GM12874 (cell line): ENCODE results near the gene LINGO3.

Experiments used
- TF ChIP-seq, protein P1 (sequence below): IDR thresholded peaks from 2 replicates; pipeline ENCODE4 v1.5.1; 2011; ENCODE audit warnings: low read depth, mild to moderate bottlenecking, control low read depth, low read length, moderate library complexity; ENCODE audit not compliant: insufficient read depth

The LINGO3 gene

DNA sequence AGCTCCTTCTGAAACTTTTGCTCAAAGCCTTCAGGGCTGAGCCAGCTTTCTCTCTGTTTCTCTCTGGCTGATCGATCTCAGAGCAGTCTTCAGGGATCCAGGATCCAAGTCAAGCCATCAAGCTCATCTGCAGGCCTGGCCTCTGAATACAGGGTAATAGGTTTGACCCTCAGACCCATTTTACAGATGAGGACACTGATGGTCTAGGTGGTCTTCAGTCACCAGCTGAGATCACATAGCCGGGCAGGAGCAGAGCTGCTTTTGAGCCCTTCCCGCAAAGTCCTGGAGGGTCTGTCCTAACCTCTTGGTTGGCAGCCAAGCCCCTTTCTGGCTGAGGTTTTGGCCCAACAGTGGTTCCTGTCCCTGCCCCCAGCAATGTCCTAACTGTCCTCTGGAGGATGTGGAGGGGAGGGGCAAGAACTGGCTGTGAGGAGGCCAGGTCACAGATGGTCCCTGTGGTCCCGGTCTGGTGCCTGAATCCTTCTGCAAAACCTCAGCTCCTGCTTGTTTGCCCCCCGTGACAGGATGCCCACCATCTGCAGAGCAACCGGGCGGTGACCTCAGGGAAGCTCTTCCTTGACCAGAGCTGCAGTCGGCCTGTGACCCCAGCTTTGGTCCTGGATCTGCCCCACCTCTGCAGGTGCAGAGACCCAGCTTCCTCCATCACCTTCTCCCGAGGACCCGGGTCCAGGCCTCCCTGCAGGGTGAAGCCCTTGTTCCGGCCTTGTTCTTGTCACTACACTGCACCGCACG lies 20.2 kb downstream of the LINGO3 start:
- TF ChIP-seq, protein P1, sequence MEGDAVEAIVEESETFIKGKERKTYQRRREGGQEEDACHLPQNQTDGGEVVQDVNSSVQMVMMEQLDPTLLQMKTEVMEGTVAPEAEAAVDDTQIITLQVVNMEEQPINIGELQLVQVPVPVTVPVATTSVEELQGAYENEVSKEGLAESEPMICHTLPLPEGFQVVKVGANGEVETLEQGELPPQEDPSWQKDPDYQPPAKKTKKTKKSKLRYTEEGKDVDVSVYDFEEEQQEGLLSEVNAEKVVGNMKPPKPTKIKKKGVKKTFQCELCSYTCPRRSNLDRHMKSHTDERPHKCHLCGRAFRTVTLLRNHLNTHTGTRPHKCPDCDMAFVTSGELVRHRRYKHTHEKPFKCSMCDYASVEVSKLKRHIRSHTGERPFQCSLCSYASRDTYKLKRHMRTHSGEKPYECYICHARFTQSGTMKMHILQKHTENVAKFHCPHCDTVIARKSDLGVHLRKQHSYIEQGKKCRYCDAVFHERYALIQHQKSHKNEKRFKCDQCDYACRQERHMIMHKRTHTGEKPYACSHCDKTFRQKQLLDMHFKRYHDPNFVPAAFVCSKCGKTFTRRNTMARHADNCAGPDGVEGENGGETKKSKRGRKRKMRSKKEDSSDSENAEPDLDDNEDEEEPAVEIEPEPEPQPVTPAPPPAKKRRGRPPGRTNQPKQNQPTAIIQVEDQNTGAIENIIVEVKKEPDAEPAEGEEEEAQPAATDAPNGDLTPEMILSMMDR = no peak

DNA sequence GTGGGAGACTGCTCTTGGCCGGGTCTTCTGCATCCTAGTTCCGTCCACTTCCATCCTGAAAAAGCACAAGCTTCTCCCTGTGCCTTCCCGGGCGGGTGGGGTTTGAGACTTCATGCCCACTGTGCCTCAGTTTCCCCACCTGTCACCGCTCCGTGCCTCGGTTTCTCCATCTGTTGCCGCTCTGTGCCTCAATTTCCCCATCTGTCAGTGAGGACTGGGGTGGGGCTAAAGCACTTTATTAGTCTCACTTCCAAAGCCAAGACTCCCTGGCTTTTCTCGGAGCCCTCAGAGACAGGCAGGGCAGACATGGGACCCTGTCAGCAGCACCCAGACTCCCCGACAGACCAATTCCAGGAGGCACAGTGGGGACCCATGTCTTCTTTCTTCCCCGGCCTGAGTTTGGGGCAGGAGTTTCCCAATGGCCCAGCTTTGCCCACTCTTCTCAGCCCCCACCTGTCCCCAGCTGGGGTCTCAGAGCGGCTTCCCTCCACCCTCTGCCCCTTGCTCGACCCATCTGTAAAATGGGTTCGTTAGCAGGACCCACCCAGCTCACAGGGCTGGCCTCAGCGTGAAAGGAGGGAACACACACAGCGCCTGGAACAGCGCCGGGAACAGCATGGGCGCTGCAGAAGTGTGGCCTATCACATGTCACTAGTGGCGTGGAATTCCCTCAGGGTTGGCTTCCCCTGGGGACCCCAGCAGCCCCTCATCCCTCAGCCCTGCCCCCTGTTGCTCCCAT lies 21.4 kb downstream of the LINGO3 start:
- TF ChIP-seq, protein P1 = no peak

DNA sequence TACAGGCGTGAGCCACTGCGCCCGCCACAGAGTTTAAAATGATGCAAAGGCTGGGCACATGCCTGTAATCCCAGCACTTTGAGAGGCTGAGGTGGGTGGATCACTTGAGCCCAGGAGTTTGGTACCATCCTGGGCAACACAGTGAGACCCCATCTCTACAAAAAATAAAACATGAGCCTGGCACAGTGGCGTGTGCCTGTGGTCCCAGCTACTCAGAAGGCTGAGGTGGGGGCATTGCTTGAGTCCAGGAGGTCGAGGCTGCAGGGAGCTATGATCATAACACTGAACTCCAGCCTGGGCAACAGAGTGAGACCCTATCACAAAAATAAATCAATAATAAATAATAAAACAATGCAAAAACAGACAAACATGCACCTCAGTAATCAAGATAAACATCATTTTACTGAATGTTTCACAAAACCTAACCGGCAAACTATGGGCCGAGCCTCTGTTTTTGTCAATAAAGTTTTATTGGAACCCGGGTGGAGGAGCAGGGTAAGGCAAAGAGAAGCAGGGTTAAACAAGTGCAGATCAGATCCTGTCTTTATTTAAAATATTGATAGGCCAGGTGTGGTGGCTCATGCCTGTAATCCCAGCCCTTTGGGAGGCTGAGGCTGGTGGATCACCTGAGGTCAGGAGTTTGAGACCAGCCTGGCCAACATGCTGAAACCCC lies 24.0 kb downstream of the LINGO3 start:
- TF ChIP-seq, protein P1 = no peak

DNA sequence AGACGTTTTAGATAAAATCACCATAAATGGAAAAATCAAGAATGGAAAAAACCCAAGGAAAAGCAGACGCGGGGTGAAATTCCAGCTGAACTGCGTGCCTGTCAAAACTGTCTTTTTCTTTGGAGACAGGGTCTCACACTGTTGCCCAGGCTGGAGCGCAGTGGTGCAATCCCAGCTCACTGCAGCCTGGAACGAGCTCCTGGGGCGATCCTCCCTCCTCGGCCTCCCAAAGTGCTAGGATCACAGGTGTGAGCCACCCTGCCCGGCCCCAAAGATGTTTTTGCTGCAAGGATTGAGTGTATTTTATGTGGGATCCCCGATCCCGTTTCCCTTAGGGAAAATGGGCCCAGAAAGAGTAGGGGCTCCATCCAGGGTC lies 25.1 kb downstream of the LINGO3 start:
- TF ChIP-seq, protein P1 = no peak

DNA sequence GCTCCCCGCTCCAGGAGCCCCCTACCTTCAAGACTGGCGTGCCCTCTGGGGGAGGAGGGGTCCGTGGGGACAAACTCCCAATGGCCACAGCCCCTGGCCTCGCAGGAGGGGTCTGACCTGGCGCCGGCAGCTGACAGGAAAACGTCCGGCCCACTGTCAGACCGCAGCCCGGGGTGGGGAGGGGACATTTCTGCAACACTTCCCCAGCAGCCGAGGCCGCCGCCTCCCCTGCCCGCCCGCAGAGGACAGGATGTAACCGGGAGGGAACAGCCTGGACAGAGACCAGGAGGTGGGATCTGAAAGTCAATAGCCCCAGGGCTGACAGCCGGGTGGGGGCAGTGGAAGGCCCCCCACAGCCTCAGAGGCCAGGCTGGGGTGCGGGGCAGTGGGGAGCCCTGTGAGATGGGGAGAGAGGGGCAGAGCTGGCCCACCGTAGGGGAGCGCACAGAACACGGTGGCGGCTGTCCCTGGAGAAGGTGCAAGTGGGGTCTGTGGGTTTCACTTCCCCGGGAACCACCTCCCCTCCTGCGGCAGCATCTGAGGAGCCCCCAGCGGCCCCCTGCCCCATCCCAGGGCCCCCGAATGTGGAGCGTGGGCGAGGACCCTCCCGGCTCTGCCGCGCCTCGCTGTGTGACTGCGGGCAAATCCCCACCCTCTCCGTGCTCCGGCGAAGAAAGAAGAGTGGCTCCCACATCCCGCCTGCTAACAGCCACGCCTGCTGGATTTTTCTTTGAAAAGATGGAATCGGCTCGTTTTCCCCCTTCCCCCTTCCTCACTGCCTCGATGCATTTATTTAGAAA lies 25.7 kb downstream of the LINGO3 start, which contains the start of gene PEAK3:
TSS of gene PEAK3 (minus strand) at position 114 of the 800 bp plus-strand sequence. CDS start 1,244 bp downstream, outside the sequence.
- TF ChIP-seq, protein P1 = no peak

DNA sequence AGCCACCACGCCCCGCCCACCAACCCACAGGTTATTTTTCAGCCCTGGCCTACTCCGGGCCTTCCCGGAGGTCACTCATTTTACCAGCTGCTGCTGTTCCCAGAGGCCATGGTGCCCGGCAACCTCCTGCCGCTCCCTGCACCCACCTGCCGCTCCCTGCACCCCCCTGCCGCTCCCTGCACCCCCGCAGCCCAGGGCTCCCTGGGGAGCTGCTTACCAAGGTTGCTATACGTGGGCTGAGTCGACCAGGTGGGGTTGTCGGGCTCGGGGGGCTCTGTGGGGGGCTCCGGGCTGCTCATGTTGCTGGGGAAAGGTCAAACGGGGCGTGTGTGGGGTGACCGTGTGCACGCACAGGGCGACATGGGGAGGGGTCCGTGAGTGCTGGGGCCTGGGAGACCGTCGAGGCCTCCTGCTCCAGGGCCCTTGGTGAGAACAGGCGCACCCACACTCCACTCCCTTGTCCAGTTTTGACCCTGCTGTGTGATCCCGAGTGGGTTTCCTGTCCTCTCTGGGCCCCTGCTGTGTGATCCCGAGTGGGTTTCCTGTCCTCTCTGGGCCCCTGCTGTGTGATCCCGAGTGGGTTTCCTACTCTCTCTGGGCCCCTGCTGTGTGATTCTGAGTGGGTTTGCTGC lies 27.2 kb downstream of the LINGO3 start:
- TF ChIP-seq, protein P1 = no peak
